ENCODE measurements around the gene BRCC3.
"Not testable (repeated sequence)": the region's sequence is repeated elsewhere in the genome, so short reads cannot be mapped to it uniquely, and the experiment has no call there.

Gene BRCC3

GRCh38 chrX:155148166-155148565 is 76.9 kb downstream of the BRCC3 start:
- DNase-seq = not testable (repeated sequence)

DNA sequence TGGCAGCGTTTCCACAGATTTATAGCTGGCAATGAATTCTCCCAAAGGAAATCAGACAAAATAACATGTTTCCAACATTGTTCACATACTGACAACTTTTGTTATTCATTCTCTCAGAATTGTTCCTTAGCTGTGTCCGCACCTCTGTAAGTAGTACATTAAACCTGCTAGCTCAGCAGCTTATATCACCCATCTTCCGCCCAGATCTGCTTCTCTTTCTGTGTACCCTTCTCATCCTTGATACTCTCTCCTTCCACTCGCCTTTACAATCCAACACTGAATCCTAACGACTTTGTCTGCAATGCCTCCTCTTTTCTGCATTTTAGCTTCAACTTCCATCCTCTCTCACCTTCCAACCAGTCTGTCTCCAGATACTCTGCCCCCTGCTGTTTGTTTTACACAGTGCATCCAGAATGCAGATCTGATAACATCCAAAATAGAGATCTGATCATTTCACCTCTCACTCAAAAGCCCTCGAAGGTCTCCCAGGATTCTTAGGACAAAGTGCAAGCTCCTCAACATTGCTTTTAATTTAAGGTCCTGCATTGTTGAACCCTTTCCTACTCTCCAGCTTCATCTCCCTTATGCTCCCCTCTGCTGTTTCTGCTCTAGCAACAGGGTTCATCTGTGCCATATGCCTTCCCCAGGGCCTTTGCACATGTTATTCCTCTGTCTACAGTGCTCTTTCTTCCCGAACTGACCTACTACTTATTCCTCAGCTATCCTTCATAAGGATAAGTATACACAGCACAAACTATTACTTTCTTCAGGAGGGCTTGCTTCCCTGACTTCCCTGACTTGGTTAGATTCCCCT is 77.6 kb downstream of the BRCC3 start:
- DNase-seq = no peak

DNA sequence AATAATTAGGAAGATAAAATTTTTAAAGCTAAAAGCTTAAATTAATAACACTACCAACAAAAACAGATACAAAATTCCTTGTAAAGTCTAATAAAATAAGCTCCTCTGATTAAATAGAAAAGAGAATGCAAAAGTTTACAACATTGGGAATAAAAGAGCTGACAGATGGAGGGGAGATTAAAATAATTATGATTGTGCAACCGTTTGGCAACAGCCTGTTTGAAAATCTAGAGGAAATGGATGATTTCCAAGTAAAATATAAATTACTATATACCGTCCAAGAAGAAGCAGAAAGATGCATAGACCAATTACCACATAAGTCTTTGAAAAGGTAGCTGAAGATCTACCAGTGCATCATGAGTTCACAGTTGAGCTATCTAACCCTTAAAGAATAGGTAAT is 98.6 kb downstream of the BRCC3 start:
- no peak for DNase-seq
